Activated naive CD4-positive, alpha-beta T cell treated with anti-CD3 and anti-CD28 coated beads, Interleukin-2, amount 50 U/mL, for 72 hours (primary cell): Measurements from ENCODE around the gene TBC1D8. TPM values are rescaled to one million over a fixed set of nuclear protein-coding genes. Genes with fewer than 3 reads are reported as not detected.
A peak's percentile ranks its signal among the peaks of the same experiment; 100 is the strongest.

Source experiments
- ATAC-seq, 2 donors: fragments of 150-1000 bp; cut with Tn5 transposase; 2 replicates each; pipeline ENCODE4 v1.10.0; 2021; ENCODE audit warnings: mild to moderate bottlenecking in 2 of 2, moderate library complexity in 2 of 2
- DNase-seq, 2 donors: peaks; one replicate each; pipeline ENCODE4 v3.0.0; 2021 to 2022; ENCODE audit warnings: low spot score in 2 of 2
- H3K27ac Mint-ChIP-seq, 2 donors: one replicate each; pipeline ENCODE4 v1.8.0; 2022; ENCODE audit warnings: mild to moderate bottlenecking in 2 of 2, mixed read lengths in 2 of 2
- H3K36me3 Mint-ChIP-seq, 2 donors: one replicate each; pipeline ENCODE4 v1.8.0; 2022; ENCODE audit warnings: mixed read lengths in 2 of 2
- H3K9me3 Mint-ChIP-seq, 2 donors: one replicate each; pipeline ENCODE4 v1.8.0; 2022; ENCODE audit warnings: mixed read lengths in 2 of 2
- total RNA-seq, 2 donors: library from RNA; stranded (reverse); gene quantifications; one replicate each; pipeline ENCODE4 v1.2.3, GENCODE V29; 2022

TBC1D8 gene
- total RNA-seq, 2 donors from 2014 or later: 2.6 to 12.1 TPM

DNA sequence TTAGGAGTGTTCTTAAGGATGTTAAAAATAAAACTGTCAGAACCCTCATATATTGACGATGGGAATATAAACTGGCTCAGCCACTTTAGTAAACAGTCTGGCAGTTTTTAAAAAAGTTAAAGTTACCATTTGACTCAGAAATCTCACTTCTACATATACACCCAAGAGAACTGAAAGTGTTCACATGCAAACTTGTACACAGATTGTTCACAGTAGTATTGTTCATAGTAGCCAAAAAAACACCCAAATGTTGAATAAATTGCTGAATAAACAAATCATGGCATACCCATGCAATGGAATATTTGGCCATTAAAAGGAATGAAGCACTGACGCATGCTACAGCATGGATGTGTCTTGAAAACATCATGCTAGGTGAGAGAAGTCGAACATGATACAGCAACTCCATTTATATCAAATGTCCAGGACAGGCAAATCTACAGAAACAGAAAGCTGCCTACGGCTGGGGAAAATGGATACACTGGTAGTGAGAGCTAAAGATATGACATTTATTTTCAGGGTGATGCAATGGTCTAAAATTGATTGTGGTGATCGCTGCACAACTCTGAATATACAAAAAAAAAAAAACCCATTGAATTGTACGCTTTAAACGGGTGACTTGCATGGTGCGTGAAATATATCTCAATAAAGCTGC is 139.0 kb downstream of the TBC1D8 start:
- peak overlapping the region in 1 of 2 donors; percentile 3 for H3K27ac Mint-ChIP-seq

DNA sequence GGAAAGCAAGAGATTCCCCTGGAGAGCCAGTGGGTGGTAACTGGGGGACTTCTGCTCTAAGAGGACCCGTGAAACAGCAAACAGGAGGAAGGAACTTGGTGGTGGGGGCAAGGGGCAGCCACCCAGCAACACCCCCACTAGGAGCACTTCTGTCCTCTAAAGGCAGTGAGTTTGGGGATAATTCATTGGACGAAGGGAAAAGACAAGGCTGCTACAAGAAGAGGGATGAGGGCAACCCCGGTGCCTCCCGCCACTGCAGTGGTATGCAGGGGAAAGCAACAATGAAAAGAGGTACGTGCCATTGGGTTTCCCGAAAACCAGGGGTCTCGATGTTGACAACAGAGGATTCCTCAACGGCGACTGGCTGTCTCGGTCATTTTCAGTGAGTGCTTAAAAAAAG is 140.0 kb downstream of the TBC1D8 start:
- no peaks in the 10 kb centered on the region for H3K9me3 Mint-ChIP-seq
- ATAC-seq: no peak
- peak overlapping the region in 1 of 2 donors; percentile 91 for H3K27ac Mint-ChIP-seq
- peaks cover 12 to 49% of the 10 kb centered on the region in 2 donors for H3K36me3 Mint-ChIP-seq
- no peak for DNase-seq

More for the DNA sequence above, 139.0 kb downstream of the TBC1D8 start:
- peaks cover 9 to 39% of the 10 kb centered on the region in 2 donors for H3K36me3 Mint-ChIP-seq
- DNase-seq (no peak), ATAC-seq (peak in 1 of 2 donors; percentile 77)
- no peaks in the 10 kb centered on the region for H3K9me3 Mint-ChIP-seq

DNA sequence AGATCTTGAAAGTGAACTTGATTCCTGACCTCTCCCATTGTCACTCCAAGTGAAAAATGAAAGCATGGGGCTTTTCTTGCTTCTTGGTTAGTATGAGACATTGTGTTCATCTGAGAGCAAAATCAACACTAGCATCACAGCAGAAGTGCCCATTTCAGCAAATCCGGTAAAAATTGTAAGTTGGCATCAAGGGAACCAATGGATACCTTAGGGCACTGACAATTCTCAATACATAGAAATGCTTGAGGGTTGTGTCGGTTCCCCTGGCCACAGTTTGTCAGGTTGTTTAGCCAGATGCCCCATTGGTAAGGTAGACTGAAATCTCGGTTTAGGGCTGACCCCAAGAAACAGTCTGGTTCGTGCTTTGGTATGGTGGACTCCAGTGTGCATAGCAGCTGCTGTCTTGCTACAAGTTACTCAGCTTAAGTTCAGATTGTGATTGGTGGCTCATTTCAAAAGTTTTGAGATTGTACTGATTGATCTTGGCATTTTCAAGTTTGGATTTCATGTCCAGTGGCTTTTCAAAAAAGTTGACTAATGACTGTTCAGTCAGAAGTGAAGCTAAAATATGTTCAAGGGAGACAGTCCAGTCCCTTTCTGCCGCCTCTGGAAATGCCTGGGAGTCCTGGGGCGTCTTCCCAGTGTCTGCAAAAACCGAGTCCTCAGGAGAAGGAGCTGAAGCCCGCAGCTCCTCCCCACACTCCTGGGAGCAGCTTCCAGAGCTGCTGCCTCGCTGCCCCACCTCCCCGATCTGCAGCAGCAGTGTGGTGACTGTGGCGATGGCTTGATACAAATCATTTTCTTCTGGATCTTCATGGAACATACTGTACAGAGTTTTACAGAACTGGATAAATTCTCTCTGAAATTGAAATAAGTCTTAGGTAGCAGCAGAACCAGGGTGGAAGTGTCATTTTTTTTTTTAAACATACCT is 143.5 kb downstream of the TBC1D8 start:
- peak overlapping the region; percentile 68 to 79 for H3K27ac Mint-ChIP-seq
- H3K36me3 Mint-ChIP-seq: peaks cover 38 to 63% of the 10 kb centered on the region in 2 donors
- no peak for DNase-seq
- peak in 1 of 2 donors; percentile 23 for ATAC-seq
- H3K9me3 Mint-ChIP-seq: no peaks in the 10 kb centered on the region

DNA sequence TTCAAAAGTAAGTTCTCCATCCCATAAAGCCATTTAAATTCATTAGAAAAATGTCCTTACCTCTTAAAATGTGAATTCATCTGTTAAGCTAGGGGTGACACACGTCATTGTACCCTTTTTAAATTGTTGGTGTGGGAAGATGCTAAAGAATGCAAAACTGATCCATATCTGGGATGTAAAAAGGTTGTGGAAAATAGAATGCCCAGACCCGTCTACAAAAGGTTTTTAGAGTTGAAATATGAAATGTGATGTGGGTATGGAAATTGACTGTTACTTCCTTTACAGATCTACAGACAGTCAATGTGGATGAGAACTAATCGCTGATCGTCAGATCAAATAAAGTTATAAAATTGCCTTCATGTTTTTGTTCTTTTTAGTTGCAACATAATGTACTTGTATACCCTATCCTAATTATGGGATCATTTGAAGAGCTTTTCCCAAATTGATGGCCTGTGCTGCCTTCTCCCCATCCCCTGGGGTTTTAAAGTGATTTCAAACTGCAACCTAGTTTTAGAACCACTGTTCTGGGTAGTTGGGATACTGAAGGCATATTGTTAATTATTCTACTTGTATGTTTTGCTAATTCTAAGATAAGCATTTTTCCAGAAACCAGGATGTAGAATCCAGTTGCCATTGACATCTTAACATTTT is 145.0 kb downstream of the TBC1D8 start:
- ATAC-seq (no peak), DNase-seq (no peak)
- Mint-ChIP-seq H3K36me3 (peaks cover 50 to 69% of the 10 kb centered on the region in 2 donors), H3K9me3 (no peaks in the 10 kb centered on the region), H3K27ac (peak overlapping the region; percentile 39 to 40)

DNA sequence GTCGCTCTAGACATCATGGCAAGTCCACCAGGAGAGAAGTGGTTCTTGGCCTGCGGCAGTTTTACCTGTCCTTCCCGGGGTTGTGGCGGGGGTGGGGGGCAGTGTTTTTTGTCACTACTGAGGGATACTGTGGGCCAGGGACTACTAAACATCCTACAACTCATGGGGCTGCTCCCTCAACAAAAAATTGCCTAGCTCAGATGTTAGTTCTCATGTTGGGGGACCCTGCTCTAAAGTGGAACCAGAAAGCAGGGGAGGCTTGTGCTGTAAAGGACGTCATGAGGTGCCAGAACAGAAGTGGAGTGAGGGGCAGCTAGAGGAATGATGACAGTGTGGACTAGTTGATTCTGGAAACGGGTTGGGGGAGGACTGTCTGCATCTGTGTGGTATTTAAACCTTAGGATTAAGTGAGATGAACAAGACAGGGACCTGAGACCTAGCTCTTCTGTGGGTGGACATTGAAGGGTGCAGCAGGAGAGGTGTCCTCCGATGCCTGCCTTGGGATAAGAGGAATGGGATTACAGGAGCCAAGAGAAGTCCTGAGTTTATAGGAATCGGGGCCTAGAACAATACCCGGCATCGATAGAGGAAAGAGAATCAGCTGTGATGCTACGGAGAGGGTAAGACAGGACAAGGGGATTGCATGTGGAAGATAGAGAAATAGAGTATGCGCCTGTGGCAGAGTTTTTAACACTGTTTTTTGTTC is 146.4 kb downstream of the TBC1D8 start:
- ATAC-seq (no peak), DNase-seq (no peak)
- H3K27ac Mint-ChIP-seq: peak overlapping the region; percentile 98 to 99
- no peaks in the 10 kb centered on the region for H3K9me3 Mint-ChIP-seq
- peaks cover 50 to 69% of the 10 kb centered on the region in 2 donors for H3K36me3 Mint-ChIP-seq

DNA sequence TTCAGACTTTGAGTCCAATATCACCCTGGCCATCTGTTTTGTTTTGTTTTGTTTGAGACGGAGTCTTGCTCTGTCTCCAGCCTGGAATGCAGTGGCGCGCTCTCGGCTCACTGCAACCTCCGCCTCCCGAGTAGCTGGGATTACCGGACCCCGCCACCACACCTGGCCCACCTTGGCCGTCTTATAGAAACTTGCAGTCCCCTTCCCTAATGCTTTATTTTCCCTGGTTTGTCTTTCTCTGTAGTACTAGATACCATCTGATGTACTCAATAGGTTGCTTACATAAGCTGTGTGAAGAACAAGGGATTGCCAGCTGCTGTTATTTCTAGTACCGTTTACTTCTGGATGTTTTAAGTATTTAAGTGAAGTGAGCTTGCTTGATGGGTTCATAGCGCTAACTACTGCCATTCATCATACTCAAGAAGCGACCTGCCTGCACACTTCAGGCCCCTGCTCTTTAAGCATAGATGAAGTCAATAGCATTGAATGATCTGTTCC is 147.9 kb downstream of the TBC1D8 start:
- Mint-ChIP-seq H3K27ac (peak overlapping the region; percentile 98 to 99), H3K9me3 (no peaks in the 10 kb centered on the region), H3K36me3 (peaks cover 50 to 69% of the 10 kb centered on the region in 2 donors)
- no peak for DNase-seq
- ATAC-seq: no peak

DNA sequence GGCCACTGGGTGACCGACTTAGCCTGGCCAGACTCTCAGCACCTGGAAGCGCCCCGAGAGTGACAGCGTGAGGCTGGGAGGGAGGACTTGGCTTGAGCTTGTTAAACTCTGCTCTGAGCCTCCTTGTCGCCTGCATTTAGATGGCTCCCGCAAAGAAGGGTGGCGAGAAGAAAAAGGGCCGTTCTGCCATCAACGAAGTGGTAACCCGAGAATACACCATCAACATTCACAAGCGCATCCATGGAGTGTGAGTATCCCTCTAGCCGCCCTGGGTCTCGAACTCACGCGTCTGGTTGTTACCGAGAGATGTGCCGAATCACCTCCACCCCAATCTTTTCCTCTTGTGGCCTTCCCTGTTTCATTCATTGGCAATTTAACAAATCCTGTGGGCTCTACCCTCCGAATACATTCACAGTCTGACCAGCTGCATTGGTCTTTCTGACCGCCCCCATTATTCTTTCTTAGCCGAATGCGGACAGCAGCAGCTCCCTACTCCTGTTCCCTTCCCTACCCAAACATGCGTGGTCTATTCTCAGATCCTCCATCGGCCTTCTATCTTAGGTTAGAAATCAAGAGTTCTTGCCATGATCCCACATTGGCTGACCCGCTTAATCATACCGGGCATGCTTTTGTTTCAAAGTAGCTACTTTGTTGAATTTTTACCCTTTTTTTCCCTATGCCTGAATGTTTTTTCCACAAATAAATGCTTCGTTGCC is 148.5 kb downstream of the TBC1D8 start:
- H3K9me3 Mint-ChIP-seq: no peaks in the 10 kb centered on the region
- ATAC-seq: no peak
- peaks cover 50 to 63% of the 10 kb centered on the region in 2 donors for H3K36me3 Mint-ChIP-seq
- no peak for DNase-seq
- peak overlapping the region; percentile 98 to 99 for H3K27ac Mint-ChIP-seq

DNA sequence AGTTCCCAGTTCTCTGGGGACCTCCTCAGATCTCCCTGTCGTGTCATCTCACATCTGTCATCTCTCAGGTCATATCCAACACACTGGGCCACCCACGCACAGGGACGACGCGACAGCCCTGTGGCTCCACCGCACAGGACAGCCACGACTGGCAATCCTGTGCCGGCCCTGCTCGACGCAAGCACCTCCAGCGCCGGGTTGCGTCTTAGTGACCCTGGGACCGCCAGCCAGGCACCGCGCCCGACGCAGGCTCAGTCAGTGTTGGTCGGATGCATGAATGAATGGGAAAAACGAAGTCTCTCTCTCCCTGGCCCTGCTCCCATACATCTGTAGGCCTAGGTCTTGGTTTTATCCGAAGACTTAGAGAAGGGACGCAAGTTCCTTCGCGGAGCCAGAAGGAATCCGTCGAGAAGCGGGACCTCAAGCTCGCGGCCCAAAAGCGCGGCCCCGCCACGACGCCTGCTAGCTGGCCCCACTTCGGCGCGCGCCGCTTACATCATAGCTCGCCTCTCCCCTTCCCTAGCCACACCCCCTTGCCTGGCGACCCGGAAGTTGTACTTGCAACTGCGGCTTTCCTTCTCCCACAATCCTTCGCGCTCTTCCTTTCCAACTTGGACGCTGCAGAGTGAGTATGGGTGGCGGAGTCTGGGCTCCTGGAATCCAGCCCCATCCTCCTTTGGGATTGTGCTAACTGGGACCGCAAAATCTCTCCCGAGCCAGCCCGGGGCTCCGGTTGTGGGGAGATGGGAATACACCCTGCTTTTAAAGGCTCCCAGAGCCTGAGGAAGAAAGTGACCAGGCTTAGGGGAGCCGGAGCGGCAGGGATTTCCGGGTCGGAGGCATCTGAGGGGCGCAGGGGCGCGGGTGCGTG is 149.3 kb downstream of the TBC1D8 start, which contains the start of gene RPL31:
Gene RPL31, plus strand, starts transcription at position 599 of the 871 bp plus-strand sequence. CDS start 413 bp downstream, outside the sequence.
- Mint-ChIP-seq H3K9me3 (no peaks in the 10 kb centered on the region), H3K27ac (peak within 1 kb of the TSS; percentile 98 to 99), H3K36me3 (peaks cover 50 to 56% of the 10 kb centered on the region in 2 donors)
- DNase-seq: peak; percentile 93 to 95
- peak; percentile 96 to 97 for ATAC-seq

DNA sequence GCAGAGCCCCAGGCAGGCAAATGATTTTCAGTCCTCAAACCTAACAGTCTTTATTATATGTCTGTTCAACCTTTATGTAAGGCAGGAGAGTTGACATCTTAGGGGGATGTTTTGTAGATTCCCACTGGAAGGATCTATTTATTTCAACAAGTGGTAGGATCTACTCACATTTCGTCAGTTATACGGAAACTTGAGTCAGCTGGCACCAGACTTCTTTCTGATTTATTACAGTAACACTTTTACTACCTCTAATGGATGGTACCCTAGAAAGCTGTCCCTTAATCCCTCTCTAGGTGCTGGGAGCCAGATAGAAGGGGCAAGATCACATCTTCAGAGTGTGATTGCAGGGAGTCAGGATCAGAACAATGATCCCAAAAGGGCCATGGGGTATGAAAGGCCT is 151.2 kb downstream of the TBC1D8 start:
- DNase-seq: no peak
- Mint-ChIP-seq H3K9me3 (no peaks in the 10 kb centered on the region), H3K36me3 (peaks cover 36 to 37% of the 10 kb centered on the region in 2 donors), H3K27ac (peak overlapping the region in 1 of 2 donors; percentile 22)
- no peak for ATAC-seq

DNA sequence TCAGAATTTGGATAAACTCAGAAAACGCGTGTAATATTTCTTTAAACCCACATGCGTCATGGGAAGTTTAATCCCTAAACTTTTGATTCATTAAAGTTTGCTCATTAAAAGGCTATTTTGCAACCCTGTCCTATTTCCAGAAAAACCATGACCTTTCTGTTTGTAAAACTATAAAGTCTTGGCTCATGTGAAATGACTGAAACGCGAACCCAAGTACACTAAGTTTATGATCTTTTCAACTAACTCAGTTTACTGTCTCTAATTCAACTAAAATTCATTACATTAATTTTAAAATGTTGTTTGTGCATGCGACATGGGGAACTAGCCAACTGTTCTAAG is 153.0 kb downstream of the TBC1D8 start:
- DNase-seq (no peak), ATAC-seq (no peak)
- no peak overlapping the region for H3K27ac Mint-ChIP-seq
- H3K9me3 Mint-ChIP-seq: no peaks in the 10 kb centered on the region
- H3K36me3 Mint-ChIP-seq: peaks cover 18 to 19% of the 10 kb centered on the region in 2 donors

DNA sequence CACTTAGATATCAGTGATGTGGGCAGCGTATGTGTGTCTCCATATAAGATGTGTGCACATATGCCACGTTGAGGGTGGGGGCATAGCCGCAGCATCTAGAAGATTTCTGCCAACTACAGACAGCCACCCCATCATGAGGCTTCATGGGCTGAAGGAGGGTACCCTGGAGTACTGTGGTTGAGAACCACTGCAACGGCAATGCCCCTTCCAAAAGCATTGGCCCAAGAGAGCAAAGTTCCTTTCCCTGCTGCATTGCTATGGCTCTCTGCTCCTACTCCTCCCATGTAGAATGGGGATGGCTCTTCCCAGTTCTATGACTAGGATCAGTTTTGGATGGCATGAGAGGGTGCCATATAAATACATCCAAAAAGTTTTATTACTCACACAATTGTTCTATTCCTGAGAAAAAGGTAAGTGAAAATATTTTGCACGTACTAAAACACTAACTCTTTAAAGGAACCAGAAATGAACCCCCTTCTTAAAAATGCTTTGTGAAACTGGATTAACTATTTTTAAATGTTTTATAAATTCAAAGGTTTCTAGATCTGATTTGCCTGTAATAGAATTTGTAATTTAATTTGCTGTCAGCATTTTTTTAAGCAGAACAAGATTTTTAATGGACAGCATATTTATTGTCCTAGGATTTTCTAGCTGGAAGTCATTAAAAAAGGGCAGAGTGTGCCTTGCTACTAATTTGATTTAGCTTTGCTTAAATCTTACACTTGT is 153.5 kb downstream of the TBC1D8 start:
- ATAC-seq (no peak), DNase-seq (no peak)
- peaks cover 13% of the 10 kb centered on the region in 2 donors for H3K36me3 Mint-ChIP-seq
- no peak overlapping the region for H3K27ac Mint-ChIP-seq
- H3K9me3 Mint-ChIP-seq: no peaks in the 10 kb centered on the region

DNA sequence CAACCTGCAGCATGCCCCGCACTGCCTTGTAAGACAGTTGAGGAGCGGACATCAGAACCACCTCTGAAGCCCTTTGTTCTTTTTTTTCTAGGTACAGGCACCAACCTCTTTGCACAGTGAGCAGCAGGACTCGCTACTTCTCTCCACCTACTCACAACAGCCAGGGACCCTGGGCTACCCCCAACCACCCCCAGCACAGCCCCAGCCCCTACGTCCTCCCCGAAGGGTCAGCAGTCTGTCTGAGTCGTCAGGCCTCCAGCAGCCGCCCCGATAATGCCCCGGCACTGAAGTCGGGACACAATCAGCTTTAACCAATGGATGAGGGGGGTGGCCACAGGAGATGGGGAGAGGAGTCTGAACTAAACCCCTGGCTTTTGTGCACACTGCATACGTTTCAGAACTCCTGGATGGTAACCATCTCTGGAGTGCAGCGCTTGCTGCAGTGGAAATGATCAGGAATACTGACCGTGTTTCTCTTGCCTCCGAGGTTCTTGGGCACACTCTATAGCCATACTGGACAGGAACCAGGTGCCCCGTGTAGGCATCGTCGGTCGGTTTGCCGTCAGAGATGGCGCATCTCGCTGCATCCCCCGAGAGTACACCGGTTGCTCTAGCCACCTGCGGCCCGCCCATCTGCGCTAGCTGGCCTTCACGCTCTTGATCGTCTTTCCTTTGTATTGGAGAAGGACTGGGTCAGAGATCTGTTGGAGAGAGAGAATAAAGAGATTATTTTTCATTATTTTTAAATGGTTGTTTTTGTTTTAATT is 155.7 kb downstream of the TBC1D8 start:
- Mint-ChIP-seq H3K27ac (no peak overlapping the region), H3K9me3 (no peaks in the 10 kb centered on the region), H3K36me3 (no peaks in the 10 kb centered on the region)
- no peak for ATAC-seq
- no peak for DNase-seq

DNA sequence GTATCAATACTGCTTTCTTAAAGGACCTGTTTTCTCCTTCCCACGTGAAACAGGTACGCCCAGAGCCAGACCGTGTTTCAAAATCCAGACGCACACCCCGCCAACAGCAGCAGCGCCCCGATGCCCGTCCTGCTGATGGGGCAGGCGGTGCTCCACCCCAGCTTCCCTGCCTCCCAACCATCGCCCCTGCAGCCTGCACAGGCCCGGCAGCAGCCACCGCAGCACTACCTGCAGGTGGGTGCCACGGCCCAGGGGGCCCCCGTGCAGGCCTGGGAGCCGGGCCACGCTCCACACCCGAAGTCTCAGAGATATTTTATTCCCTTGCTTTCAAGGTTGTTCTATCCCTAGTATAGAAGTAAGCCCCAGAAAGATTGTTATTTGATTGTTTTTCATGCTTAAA is 157.9 kb downstream of the TBC1D8 start:
- no peak overlapping the region for H3K27ac Mint-ChIP-seq
- DNase-seq (no peak), ATAC-seq (no peak)
- no peaks in the 10 kb centered on the region for H3K9me3 Mint-ChIP-seq
- no peaks in the 10 kb centered on the region for H3K36me3 Mint-ChIP-seq

DNA sequence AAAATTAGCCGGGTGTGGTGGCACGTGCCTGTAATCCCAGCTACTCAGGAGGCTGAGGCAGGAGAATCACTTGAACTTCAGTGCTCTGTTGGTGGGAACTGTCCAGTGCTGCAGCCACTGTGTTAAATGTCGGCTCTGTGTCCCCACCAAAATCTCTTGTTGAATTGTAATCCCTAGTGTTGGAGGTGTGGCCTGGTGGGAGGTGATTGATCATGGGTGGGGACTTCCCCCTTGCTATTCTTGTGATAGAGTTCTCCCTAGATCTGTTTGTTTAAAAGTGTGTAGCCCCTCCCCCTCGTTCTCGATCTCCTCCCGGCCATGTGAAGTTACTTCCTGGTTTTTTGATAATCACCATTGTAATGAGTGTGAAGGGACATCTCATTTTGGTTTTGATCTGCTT is 158.9 kb downstream of the TBC1D8 start:
- Mint-ChIP-seq H3K9me3 (no peaks in the 10 kb centered on the region), H3K27ac (peak overlapping the region in 1 of 2 donors; percentile 16), H3K36me3 (no peaks in the 10 kb centered on the region)
- DNase-seq (no peak), ATAC-seq (peak in 1 of 2 donors; percentile 40)
